ENCODE data around the gene CENPP. TPM values are rescaled to one million over a fixed set of nuclear protein-coding genes. Genes with fewer than 3 reads are reported as not detected.
A peak's percentile ranks its signal among the peaks of the same experiment; 100 is the strongest.

Gene CENPP
- total RNA-seq, 1 experiment from 2014 or later: 14.3 TPM

- TF ChIP-seq, protein P1, sequence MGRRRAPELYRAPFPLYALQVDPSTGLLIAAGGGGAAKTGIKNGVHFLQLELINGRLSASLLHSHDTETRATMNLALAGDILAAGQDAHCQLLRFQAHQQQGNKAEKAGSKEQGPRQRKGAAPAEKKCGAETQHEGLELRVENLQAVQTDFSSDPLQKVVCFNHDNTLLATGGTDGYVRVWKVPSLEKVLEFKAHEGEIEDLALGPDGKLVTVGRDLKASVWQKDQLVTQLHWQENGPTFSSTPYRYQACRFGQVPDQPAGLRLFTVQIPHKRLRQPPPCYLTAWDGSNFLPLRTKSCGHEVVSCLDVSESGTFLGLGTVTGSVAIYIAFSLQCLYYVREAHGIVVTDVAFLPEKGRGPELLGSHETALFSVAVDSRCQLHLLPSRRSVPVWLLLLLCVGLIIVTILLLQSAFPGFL (CRISPR knock-in tag; IDR thresholded peaks at IDR 0.05; ENCODE audit: borderline replicate concordance): no peak
- no peak for TF ChIP-seq SP1 (CRISPR knock-in tag; conservative IDR thresholded peaks at IDR 0.05)
- TF ChIP-seq ZNF281 (CRISPR knock-in tag; IDR thresholded peaks at IDR 0.05): no peak
- TF ChIP-seq, protein P2, sequence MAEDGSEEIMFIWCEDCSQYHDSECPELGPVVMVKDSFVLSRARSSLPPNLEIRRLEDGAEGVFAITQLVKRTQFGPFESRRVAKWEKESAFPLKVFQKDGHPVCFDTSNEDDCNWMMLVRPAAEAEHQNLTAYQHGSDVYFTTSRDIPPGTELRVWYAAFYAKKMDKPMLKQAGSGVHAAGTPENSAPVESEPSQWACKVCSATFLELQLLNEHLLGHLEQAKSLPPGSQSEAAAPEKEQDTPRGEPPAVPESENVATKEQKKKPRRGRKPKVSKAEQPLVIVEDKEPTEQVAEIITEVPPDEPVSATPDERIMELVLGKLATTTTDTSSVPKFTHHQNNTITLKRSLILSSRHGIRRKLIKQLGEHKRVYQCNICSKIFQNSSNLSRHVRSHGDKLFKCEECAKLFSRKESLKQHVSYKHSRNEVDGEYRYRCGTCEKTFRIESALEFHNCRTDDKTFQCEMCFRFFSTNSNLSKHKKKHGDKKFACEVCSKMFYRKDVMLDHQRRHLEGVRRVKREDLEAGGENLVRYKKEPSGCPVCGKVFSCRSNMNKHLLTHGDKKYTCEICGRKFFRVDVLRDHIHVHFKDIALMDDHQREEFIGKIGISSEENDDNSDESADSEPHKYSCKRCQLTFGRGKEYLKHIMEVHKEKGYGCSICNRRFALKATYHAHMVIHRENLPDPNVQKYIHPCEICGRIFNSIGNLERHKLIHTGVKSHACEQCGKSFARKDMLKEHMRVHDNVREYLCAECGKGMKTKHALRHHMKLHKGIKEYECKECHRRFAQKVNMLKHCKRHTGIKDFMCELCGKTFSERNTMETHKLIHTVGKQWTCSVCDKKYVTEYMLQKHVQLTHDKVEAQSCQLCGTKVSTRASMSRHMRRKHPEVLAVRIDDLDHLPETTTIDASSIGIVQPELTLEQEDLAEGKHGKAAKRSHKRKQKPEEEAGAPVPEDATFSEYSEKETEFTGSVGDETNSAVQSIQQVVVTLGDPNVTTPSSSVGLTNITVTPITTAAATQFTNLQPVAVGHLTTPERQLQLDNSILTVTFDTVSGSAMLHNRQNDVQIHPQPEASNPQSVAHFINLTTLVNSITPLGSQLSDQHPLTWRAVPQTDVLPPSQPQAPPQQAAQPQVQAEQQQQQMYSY (CRISPR knock-in tag; IDR thresholded peaks at IDR 0.05): no peak
- no peak for TF ChIP-seq KAT7 (CRISPR knock-in tag; IDR thresholded peaks at IDR 0.05; ENCODE audit: borderline replicate concordance)
- no peak for TF ChIP-seq STAT6 (CRISPR knock-in tag; conservative IDR thresholded peaks at IDR 0.05; ENCODE audit: low read depth)
- TF ChIP-seq HMGXB4 (CRISPR knock-in tag; IDR thresholded peaks at IDR 0.05): no peak
- TF ChIP-seq NFYB (CRISPR knock-in tag; conservative IDR thresholded peaks at IDR 0.05; ENCODE audit: low read depth): no peak
Measured at GRCh38 chr9:92360083-92360482, 34.3 kb downstream of the CENPP start (continued).

GRCh38 chr9:92369075-92369474 is 43.3 kb downstream of the CENPP start:
- Mint-ChIP-seq H3K4me1 (peaks cover 14% of the 10 kb centered on the region), H3K27me3 (ENCODE audit: low read depth) (no peaks in the 10 kb centered on the region), H3K36me3 (peaks cover 7% of the 10 kb centered on the region; the same call in 1 of the 2 replicates), H3K4me3 (no peak overlapping the region), H3K9me3 (peaks cover 10% of the 10 kb centered on the region), H3K27ac (peak overlapping the region; percentile 82; the same call in 1 of the 2 replicates)
- TF ChIP-seq ZNF416 (CRISPR knock-in tag; IDR thresholded peaks at IDR 0.05) (no peak), ATF1 (CRISPR knock-in tag; IDR thresholded peaks at IDR 0.05) (no peak), JUN (CRISPR knock-in tag; IDR thresholded peaks at IDR 0.05) (no peak), CDX4 (CRISPR knock-in tag; IDR thresholded peaks at IDR 0.05; ENCODE audit: borderline replicate concordance) (no peak), CREM (CRISPR knock-in tag; IDR thresholded peaks at IDR 0.05) (no peak), ZNF317 (CRISPR knock-in tag; IDR thresholded peaks at IDR 0.05; ENCODE audit: borderline replicate concordance, low read depth) (no peak), FOXP1 (CRISPR knock-in tag; IDR thresholded peaks at IDR 0.05; ENCODE audit: borderline replicate concordance) (no peak), ZNF219 (CRISPR knock-in tag; IDR thresholded peaks at IDR 0.05; ENCODE audit: borderline replicate concordance) (no peak), NFATC4 (CRISPR knock-in tag; IDR thresholded peaks at IDR 0.05) (no peak)
- DNase-seq (ENCODE audit: low spot score): no peak
- ATAC-seq: peak; percentile 81
- CTCF ChIA-PET: interaction anchor here (0.6 to 1.3 kb wide), 2 partner anchors 41 to 134 kb away, joined by 3 to 4 read pairs; no protein-coding TSS in a partner anchor
- POLR2A ChIA-PET: no interaction called here
